PC-9 (cell line): ENCODE measurements around the gene KLHL10. TPM values are rescaled to one million over a fixed set of nuclear protein-coding genes. Genes with fewer than 3 reads are reported as not detected.
"Not testable (repeated sequence)": the region's sequence is repeated elsewhere in the genome, so short reads cannot be mapped to it uniquely, and the experiment has no call there.

Experiments used
- BruUV-seq: library from RNA; stranded (reverse); fragments of 400-500 nt; replicated peaks from 2 replicates; lab custom pipeline; 2021; lab: Mats Ljungman, UMichigan
- CTCF ChIA-PET: fragments of 300-600 bp; sonication (Branson Sonifier 250); formaldehyde crosslinking; loops from one replicate; lab custom pipeline; 2022; ENCODE audit warnings: antibody characterized with exemption; lab: Charles Lee
- POLR2A ChIA-PET: fragments of 300-600 bp; sonication (Branson Sonifier 250); formaldehyde crosslinking; loops from one replicate; lab custom pipeline; 2022; ENCODE audit warnings: antibody characterized with exemption; ENCODE audit not compliant: unreplicated experiment; lab: Charles Lee
- DNase-seq, 2 experiments: peaks; one replicate each; pipeline versions ENCODE4 v3.0.0 to v3.0.0-alpha.2; 2015 to 2022; ENCODE audit warnings: mixed read lengths in 1 of 2
- H2AFZ ChIP-seq: fragments of 200-600 bp; sonication (generic); 2 replicates; pipeline ENCODE4 v1.8.1; 2017; ENCODE audit warnings: antibody characterized with exemption
- H3F3A ChIP-seq: fragments of 200-600 bp; sonication (generic); 2 replicates; pipeline ENCODE4 v1.8.1; 2017; ENCODE audit warnings: antibody characterized with exemption, mild to moderate bottlenecking, low read depth; ENCODE audit not compliant: insufficient read depth
- H3K27ac ChIP-seq: fragments of 200-600 bp; sonication (generic); 2 replicates; pipeline ENCODE4 v1.6.1; 2016; ENCODE audit warnings: mixed run types
- H3K27me3 ChIP-seq: fragments of 200-600 bp; sonication (generic); 2 replicates; pipeline ENCODE4 v1.6.1; 2016; ENCODE audit warnings: low read depth, mixed run types; ENCODE audit not compliant: insufficient read depth
- H3K36me3 ChIP-seq: fragments of 200-600 bp; sonication (generic); 2 replicates; pipeline ENCODE4 v1.6.1; 2016; ENCODE audit warnings: low read depth, mixed run types
- H3K4me1 ChIP-seq: fragments of 200-600 bp; sonication (generic); replicated peaks from 2 replicates; pipeline ENCODE4 v1.6.1; 2016; ENCODE audit warnings: mixed run types; ENCODE audit not compliant: insufficient read depth
- H3K4me2 ChIP-seq: fragments of 200-600 bp; sonication (generic); 2 replicates; pipeline ENCODE4 v1.6.1; 2017; ENCODE audit warnings: mixed run types
- H3K4me3 ChIP-seq: fragments of 200-600 bp; sonication (generic); 2 replicates; pipeline ENCODE4 v1.6.1; 2016; ENCODE audit warnings: mixed run types
- H3K79me2 ChIP-seq: fragments of 200-600 bp; sonication (generic); 2 replicates; pipeline ENCODE4 v1.6.1; 2017; ENCODE audit warnings: low read depth, mixed run types
- H3K9me2 ChIP-seq: fragments of 200-600 bp; sonication (generic); 2 replicates; pipeline ENCODE4 v1.8.1; 2017; ENCODE audit warnings: mild to moderate bottlenecking; ENCODE audit not compliant: insufficient read depth
- H3K9me3 ChIP-seq: fragments of 200-600 bp; sonication (generic); 2 replicates; pipeline ENCODE4 v1.8.1; 2016; ENCODE audit warnings: low read depth; ENCODE audit not compliant: insufficient read depth
- H4K20me1 ChIP-seq: fragments of 200-600 bp; sonication (generic); 2 replicates; pipeline ENCODE4 v1.8.1; 2017; ENCODE audit not compliant: insufficient read depth
- EZH2 ChIP-seq: fragments of 200-600 bp; sonication (generic); IDR thresholded peaks from 2 replicates; pipeline ENCODE4 v1.8.0; 2017; ENCODE audit warnings: antibody characterized with exemption, low read depth
- intact Hi-C: fragments of 100-400 bp; cut with micrococcal nuclease; formaldehyde crosslinking; loops from one replicate; pipeline ENCODE4 v1.10.0; 2022; ENCODE audit not compliant: unreplicated experiment
- total RNA-seq: library from RNA; stranded (reverse); gene quantifications from 2 replicates; pipeline ENCODE4 v1.2.3, GENCODE V29; 2021
- TF ChIP-seq, protein P1 (sequence below): fragments of 200-600 bp; sonication (generic); conservative IDR thresholded peaks from 2 replicates; pipeline ENCODE4 v1.6.1; 2017; ENCODE audit warnings: mixed run types, antibody characterized with exemption, mild to moderate bottlenecking, moderate library complexity

The KLHL10 gene
- total RNA-seq, 1 experiment from 2014 or later = not detected

DNA sequence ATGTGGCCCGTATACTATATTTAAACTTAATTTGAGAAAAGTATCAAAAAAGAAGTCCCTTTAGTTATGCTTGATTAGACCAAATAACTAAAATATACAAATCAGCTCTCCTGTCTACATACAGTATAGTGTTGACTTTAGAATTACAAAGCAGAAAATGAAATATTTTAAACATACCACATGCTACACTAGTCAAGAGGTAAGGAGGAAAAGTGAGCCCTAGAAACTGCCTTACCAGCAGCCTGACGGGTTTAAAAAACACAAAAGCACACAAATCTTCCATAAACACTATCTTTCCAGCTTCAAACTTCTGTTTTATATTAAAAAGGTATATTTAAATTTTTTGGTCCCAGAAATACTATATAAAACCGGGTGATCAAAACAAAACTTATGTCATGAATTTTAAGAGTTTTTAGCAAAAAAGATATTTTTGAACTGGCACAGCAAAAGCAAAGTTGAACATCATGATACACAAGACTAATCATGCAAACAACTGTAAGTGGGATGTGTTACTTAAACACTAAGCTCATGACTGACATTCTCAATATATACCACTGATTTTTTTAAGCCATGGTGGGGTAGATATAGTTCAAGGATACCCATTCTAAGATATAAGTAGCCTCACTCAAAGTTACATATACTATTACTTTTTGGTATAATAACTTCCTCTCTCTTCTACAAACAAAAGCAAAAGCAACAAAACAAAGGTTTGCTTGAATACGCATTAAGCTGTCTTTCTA is 11.8 kb downstream of the KLHL10 start:
- Histone ChIP-seq H4K20me1 (peaks cover 37% of the 10 kb centered on the region), H3K4me3 (no peak overlapping the region), H3K36me3 (peaks cover 4% of the 10 kb centered on the region; the same call in 1 of the 2 replicates), H3F3A (peaks cover 11% of the 10 kb centered on the region; the same call in 1 of the 2 replicates), H3K9me2 (no peaks in the 10 kb centered on the region), H2AFZ (no peak overlapping the region), H3K27me3 (no peaks in the 10 kb centered on the region), H3K79me2 (peaks cover 45% of the 10 kb centered on the region), H3K4me2 (no peak overlapping the region), H3K27ac (no peak overlapping the region), H3K4me1 (no peaks in the 10 kb centered on the region), H3K9me3 (no peaks in the 10 kb centered on the region)
- no TSS peak for BruUV-seq
- TF ChIP-seq, protein P1, sequence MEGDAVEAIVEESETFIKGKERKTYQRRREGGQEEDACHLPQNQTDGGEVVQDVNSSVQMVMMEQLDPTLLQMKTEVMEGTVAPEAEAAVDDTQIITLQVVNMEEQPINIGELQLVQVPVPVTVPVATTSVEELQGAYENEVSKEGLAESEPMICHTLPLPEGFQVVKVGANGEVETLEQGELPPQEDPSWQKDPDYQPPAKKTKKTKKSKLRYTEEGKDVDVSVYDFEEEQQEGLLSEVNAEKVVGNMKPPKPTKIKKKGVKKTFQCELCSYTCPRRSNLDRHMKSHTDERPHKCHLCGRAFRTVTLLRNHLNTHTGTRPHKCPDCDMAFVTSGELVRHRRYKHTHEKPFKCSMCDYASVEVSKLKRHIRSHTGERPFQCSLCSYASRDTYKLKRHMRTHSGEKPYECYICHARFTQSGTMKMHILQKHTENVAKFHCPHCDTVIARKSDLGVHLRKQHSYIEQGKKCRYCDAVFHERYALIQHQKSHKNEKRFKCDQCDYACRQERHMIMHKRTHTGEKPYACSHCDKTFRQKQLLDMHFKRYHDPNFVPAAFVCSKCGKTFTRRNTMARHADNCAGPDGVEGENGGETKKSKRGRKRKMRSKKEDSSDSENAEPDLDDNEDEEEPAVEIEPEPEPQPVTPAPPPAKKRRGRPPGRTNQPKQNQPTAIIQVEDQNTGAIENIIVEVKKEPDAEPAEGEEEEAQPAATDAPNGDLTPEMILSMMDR = no peak
- TF ChIP-seq EZH2 = no peak
- DNase-seq = no peak
- intact Hi-C loops = no loop called here
- ChIA-PET CTCF (no interaction called here), POLR2A (interaction anchor here (0.7 kb wide), 1 partner anchor 158 kb away, joined by 3 read pairs; no protein-coding TSS in a partner anchor)

DNA sequence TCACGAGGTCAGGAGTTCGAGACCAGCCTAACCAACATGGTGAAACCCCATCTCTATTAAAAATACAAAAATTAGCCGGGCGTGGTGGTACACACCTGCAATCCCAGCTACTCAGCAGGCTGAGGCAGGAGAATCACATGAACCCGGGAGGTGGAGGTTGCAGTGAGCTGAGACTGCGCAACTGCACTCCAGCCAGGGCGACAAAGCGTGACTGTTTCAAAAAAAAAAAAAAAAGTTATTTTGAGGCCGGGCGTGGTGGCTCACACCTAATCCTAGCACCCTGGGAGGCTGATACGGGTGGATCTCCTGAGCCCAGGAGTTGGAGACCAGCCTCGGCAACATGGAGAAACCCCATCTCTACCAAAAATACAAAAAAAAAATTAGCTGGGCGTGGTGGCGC is 13.8 kb downstream of the KLHL10 start:
- POLR2A ChIA-PET, BruUV-seq: not testable (repeated sequence)
- H3K79me2 ChIP-seq = peaks cover 47% of the 10 kb centered on the region

DNA sequence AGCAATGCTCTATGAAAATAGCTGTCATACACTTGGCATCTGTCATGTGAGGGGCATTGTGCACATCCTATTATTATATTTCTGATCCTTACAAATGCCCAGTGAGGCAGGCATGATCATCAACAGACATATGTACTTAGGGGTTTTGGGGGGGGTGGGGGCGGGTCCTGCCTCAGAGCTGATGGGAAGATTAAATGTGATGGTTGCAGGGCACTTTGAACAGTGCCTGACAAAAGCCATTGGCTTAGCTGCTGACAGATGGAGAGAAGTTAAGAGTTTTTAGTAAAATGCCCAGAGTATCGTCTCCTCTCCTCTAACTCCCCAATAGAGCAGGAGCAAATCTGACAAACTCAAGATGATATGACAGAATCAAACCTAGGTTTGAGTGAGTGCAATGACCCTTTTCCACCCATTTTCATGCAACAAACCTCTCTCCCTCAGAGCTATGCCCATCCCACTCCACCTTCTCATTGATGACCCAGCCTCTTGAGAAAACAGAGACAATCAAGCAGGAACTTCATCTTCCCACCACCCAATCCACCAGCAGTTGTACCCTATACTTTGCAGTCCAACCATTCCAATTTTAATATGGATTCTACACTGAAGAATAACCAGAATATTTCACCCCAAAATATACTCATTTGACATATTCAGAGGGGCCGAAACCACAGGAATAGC is 22.8 kb downstream of the KLHL10 start:
- ChIA-PET POLR2A (no interaction called here), CTCF (interaction anchor here (0.6 kb wide), 1 partner anchor 11 kb away, joined by 6 read pairs; no protein-coding TSS in a partner anchor)
- Histone ChIP-seq H3K79me2 (peaks cover 76% of the 10 kb centered on the region), H3K9me3 (no peaks in the 10 kb centered on the region), H3K4me1 (peaks cover 16% of the 10 kb centered on the region), H3F3A (peaks cover 5% of the 10 kb centered on the region; the same call in 1 of the 2 replicates), H3K36me3 (no peaks in the 10 kb centered on the region), H3K9me2 (no peaks in the 10 kb centered on the region), H4K20me1 (peaks cover 59% of the 10 kb centered on the region), H3K27me3 (no peaks in the 10 kb centered on the region), H3K27ac (no peak overlapping the region), H2AFZ (no peak overlapping the region), H3K4me3 (no peak overlapping the region), H3K4me2 (no peak overlapping the region)
- no TSS peak for BruUV-seq
- DNase-seq = no peak
- intact Hi-C loops = loop anchor here (10.0 kb wide), 1 partner anchor 126 kb away; the partner anchor contains the start of gene HAP1
- TF ChIP-seq, protein P1 = no peak
- no peak for TF ChIP-seq EZH2

More for the DNA sequence above, 13.8 kb downstream of the KLHL10 start:
- Histone ChIP-seq H3K36me3 (peaks cover 10% of the 10 kb centered on the region; the same call in 1 of the 2 replicates), H4K20me1 (peaks cover 45% of the 10 kb centered on the region), H3F3A (peaks cover 11% of the 10 kb centered on the region; the same call in 1 of the 2 replicates)
- H3K27me3 ChIP-seq, H3K4me3 ChIP-seq, intact Hi-C loops, CTCF ChIA-PET, H3K9me2 ChIP-seq, H2AFZ ChIP-seq, DNase-seq, H3K4me2 ChIP-seq, H3K27ac ChIP-seq, H3K4me1 ChIP-seq, H3K9me3 ChIP-seq: not testable (repeated sequence)
